ENCODE data around the gene CIC.

Gene CIC

DNA sequence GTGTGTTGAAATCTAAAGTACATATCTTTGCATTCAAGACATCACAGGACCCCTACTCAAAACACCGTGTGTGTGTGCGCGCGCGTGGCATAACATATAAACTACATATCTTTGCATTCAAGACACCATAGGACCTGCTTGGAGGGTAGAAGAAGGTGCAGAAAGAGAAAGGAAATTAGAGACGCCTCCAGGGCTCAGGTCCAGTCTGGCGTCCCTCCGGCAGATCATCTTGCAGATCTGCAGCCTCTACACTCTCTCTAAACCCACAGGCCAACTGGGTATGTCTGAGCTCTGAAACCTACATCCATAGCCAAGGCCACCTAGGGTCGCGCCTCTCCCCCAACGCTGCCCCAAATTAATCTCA is 34.0 kb downstream of the CIC start:
- no peaks in the 10 kb centered on the region for H3K9me3 ChIP-seq
- TF ChIP-seq, protein P1, sequence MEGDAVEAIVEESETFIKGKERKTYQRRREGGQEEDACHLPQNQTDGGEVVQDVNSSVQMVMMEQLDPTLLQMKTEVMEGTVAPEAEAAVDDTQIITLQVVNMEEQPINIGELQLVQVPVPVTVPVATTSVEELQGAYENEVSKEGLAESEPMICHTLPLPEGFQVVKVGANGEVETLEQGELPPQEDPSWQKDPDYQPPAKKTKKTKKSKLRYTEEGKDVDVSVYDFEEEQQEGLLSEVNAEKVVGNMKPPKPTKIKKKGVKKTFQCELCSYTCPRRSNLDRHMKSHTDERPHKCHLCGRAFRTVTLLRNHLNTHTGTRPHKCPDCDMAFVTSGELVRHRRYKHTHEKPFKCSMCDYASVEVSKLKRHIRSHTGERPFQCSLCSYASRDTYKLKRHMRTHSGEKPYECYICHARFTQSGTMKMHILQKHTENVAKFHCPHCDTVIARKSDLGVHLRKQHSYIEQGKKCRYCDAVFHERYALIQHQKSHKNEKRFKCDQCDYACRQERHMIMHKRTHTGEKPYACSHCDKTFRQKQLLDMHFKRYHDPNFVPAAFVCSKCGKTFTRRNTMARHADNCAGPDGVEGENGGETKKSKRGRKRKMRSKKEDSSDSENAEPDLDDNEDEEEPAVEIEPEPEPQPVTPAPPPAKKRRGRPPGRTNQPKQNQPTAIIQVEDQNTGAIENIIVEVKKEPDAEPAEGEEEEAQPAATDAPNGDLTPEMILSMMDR (IDR thresholded peaks at IDR 0.05), result no peak
- H3K36me3 ChIP-seq, result no peaks in the 10 kb centered on the region
- H3K27me3 ChIP-seq, result peaks cover 16% of the 10 kb centered on the region
- peaks cover 12 to 15% of the 10 kb centered on the region in 2 experiments for H3K4me1 ChIP-seq (ENCODE audit: control insufficient read depth in 1 of 2, insufficient read depth in 1 of 2, low read depth in 1 of 2, low read length in 1 of 2)
- no peak overlapping the region for H3K27ac ChIP-seq
- H3K4me3 ChIP-seq (ENCODE audit: low read depth in 1 of 2, low read length in 1 of 2), result peak overlapping the region; percentile 64 to 71

DNA sequence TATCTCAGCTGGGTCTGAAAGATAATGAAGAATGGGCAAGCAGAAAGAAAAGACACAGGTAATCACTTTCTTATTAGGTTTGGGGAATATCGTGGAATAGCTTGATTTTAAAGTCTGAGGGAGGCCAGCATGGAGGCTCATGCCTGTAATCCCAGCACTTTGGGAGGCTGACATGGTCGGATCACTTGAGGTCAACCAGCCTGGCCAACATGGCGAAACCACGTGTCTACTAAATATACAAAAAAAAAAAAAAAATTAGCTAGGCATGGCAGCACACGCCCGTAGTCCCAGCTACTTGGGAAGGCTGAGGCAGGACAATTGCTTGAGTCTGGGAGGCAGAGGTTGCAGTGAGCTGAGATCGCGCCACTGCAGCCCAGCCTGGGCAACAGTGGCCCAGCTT is 34.8 kb downstream of the CIC start:
- no peak overlapping the region for H3K27ac ChIP-seq
- peaks cover 12 to 15% of the 10 kb centered on the region in 2 experiments for H3K4me1 ChIP-seq (ENCODE audit: control insufficient read depth in 1 of 2, insufficient read depth in 1 of 2, low read depth in 1 of 2, low read length in 1 of 2)
- no peak overlapping the region for H3K4me3 ChIP-seq (ENCODE audit: low read depth in 1 of 2, low read length in 1 of 2)
- TF ChIP-seq, protein P1 (IDR thresholded peaks at IDR 0.05), result no peak
- H3K36me3 ChIP-seq, result no peaks in the 10 kb centered on the region
- peaks cover 16% of the 10 kb centered on the region for H3K27me3 ChIP-seq
- no peaks in the 10 kb centered on the region for H3K9me3 ChIP-seq

DNA sequence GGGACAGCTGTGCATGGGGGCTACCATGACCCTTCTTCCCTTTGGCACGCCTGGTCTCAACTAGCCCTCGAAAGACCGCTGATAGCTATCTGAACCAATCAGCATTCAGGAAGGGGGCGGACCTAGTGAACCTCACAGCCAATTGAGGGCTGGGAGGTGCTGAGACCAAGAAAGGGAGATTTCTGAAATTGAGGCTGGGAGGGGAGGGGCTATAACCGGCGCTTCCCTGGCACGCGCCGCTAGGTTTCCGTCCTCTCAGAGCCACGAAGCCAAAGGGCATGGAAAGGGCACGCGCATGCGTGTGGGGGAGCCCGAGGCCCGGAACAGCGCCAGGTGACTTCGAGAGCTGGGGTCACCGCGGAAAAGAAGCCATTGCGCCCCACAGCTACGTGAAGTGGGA is 37.6 kb downstream of the CIC start:
- Histone ChIP-seq H3K27me3 (peaks cover 25% of the 10 kb centered on the region), H3K36me3 (no peaks in the 10 kb centered on the region), H3K27ac (no peak overlapping the region), H3K4me3 (ENCODE audit: low read depth in 1 of 2, low read length in 1 of 2) (no peak overlapping the region), H3K4me1 (ENCODE audit: control insufficient read depth in 1 of 2, insufficient read depth in 1 of 2, low read depth in 1 of 2, low read length in 1 of 2) (peaks cover 12 to 15% of the 10 kb centered on the region in 2 experiments), H3K9me3 (no peaks in the 10 kb centered on the region)
- TF ChIP-seq, protein P1 (IDR thresholded peaks at IDR 0.05), result no peak

DNA sequence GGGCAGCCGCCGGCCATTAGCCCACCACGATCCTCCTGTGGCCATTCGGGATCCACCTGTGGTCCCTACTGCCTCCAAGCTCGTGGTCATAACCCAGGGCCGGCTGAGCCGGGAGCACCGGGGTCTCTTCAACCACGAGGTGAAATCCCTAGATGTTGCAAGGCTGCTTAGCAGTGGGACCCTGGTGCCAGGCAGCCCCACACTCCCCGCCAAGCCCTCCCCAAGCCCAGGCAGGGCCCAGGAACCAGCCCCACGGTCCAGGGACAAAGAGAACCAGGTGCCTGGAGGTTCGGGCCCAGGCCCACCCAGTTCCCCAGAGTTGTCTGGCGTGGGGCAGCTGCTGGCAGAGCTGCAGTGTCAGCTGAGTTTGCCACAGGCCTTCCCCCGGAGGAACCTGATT is 40.6 kb downstream of the CIC start:
- H3K4me1 ChIP-seq (ENCODE audit: control insufficient read depth in 1 of 2, insufficient read depth in 1 of 2, low read depth in 1 of 2, low read length in 1 of 2), result peaks cover 0 to 3% of the 10 kb centered on the region in 2 experiments
- H3K36me3 ChIP-seq, result no peaks in the 10 kb centered on the region
- no peak overlapping the region for H3K27ac ChIP-seq
- TF ChIP-seq, protein P1 (IDR thresholded peaks at IDR 0.05), result no peak
- no peak overlapping the region for H3K4me3 ChIP-seq (ENCODE audit: low read depth in 1 of 2, low read length in 1 of 2)
- H3K27me3 ChIP-seq, result peaks cover 47% of the 10 kb centered on the region
- no peaks in the 10 kb centered on the region for H3K9me3 ChIP-seq

DNA sequence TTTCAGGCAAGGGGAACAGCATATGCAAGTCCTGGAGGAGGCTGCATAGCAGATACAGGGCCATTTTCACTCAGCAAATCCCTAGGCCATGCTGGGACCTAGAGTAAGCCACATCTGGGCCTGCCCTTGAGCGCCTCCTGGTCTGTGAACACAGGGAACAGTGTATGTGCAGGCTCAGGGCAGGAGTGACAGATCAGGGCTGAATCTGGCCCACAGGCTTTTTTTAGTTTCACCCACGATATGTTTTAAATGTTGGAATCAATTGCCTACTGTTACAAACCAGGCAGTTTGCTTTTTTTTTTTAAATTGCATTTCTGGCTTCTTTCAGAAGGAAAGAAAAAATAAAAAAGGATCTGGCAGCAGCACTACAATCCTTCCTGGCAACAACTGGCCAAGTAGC is 42.6 kb downstream of the CIC start:
- Histone ChIP-seq H3K4me1 (ENCODE audit: control insufficient read depth in 1 of 2, insufficient read depth in 1 of 2, low read depth in 1 of 2, low read length in 1 of 2) (peaks cover 0 to 5% of the 10 kb centered on the region in 2 experiments), H3K27ac (no peak overlapping the region), H3K4me3 (ENCODE audit: low read depth in 1 of 2, low read length in 1 of 2) (no peak overlapping the region), H3K27me3 (peaks cover 66% of the 10 kb centered on the region), H3K9me3 (no peaks in the 10 kb centered on the region), H3K36me3 (no peaks in the 10 kb centered on the region)
- TF ChIP-seq, protein P1 (IDR thresholded peaks at IDR 0.05), result no peak

DNA sequence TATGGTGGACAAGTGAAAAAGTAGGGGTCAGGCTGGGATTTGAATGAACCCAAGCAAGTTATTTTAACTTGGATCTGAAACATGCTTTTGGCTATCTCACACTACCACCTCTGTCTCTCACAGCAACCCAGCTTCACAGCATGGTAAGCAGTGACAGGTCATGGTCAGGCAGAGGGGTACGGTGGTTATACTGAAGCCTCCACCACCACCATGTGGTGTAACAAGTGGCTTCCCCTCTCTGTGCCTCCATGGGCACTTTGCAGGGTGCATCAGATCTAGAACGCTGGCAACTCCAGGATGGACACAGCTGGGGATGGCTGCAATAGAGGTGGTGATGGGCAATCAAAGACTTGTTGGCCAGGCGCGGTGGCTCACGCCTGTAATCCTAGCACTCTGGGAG is 43.3 kb downstream of the CIC start:
- peaks cover 73% of the 10 kb centered on the region for H3K27me3 ChIP-seq
- peaks cover 0 to 10% of the 10 kb centered on the region in 2 experiments for H3K4me1 ChIP-seq (ENCODE audit: control insufficient read depth in 1 of 2, insufficient read depth in 1 of 2, low read depth in 1 of 2, low read length in 1 of 2)
- no peak overlapping the region for H3K4me3 ChIP-seq (ENCODE audit: low read depth in 1 of 2, low read length in 1 of 2)
- H3K36me3 ChIP-seq, result no peaks in the 10 kb centered on the region
- H3K27ac ChIP-seq, result no peak overlapping the region
- TF ChIP-seq, protein P1 (IDR thresholded peaks at IDR 0.05), result no peak
- no peaks in the 10 kb centered on the region for H3K9me3 ChIP-seq

Data from neutrophil (primary cell).